GM19455 (cell line): ENCODE data around the gene C7orf25.
A peak's percentile ranks its signal among the peaks of the same experiment; 100 is the strongest.

Experiments used
- ATAC-seq: cut with Tn5 transposase; IDR thresholded peaks from one replicate; pipeline ENCODE4 v1.9.1; 2021; ENCODE audit not compliant: unreplicated experiment

C7orf25 gene

DNA sequence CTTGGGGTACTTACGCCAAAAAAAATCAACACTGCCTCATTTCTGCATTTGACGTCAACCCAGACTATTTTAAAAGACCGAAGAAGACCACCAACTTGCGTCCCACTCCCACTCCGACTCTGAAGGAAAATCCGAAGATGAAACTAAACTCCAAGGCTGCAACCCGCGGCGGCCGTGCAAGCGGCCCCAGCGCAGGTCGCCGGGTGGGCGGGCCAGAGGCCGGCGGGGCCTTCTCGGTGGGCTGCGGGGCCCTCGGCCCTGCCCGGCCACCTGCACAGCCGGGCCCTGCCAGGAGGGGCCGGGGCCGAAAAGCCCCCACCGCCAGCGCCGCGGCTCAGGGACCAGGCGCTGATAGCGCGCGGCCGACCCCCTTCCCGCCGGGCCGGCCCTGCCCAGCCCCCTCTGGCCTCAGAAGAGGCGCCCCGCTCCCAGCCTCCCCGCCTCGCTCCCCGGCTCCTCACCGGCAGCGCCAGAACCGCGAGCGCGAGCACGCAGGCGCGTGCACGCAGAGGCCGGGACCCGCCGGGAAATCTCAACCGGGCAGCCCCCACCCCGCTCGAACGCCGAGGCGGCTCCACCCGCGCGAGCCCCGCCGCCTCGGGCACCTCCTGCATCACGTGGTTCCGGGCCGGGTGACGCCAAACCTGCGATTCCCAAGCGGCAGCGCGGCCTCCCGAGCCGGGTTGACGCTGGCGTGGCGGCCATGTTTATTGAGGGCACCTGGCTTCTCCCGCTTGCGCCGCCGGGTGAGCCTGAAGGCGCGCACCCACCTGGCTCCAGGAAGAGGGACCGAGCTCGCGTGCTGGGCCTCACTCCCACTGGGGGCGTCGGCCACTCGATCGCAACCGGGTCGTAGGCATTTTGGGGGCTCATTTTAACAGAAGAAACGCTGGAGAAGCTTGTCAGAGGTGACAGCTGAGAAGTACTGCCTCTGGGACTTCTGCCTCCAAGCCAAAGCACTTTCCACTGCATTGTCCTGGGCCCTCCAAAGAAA is at the start of gene C7orf25:
Gene C7orf25, minus strand, starts transcription at position 617 of the 994 bp plus-strand sequence. CDS start 1,170 bp downstream, outside the sequence.
- ATAC-seq: peak; percentile 95

DNA sequence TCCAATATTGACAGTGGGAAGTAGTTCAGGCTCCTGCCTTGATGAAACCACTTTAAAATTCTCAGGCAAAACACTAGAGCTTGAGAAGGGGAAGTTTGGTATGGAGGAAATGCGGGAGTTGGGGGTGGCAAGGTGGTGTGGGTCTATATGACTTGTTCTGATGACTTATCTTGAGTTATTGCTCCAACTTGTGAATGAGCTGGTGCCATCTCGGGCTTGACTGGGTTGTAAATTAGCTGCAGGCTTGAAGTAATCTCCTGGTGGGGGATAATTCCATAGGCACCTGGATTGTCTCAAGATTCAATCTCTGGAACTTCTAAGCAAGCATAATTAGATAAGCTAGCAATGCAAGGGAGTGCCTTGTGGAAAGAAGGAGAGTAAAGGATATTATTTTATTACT is 49.3 kb upstream of the C7orf25 start:
- ATAC-seq: no peak

DNA sequence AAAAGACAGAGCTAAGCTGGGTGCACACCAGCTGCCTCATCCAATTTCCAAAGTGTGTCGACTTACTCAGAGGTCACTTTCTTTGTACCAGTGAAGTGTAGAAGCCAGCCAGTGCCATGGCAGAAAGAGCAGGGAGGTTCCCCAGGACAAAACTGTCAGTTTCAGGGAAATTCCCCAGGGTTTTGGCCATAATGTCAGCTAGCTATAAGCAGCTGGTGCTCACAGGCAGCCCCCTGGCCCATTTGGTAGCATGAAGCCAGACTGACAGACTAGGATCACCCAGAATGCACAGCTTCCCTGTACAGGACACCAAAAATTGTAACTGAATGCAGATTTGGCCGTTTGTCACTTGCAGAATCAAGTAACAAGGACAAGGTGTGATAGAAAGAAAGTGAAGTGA is 48.9 kb upstream of the C7orf25 start:
- ATAC-seq: no peak

GRCh38 chr7:42959549-42959948 is 47.7 kb upstream of the C7orf25 start:
- ATAC-seq: no peak

DNA sequence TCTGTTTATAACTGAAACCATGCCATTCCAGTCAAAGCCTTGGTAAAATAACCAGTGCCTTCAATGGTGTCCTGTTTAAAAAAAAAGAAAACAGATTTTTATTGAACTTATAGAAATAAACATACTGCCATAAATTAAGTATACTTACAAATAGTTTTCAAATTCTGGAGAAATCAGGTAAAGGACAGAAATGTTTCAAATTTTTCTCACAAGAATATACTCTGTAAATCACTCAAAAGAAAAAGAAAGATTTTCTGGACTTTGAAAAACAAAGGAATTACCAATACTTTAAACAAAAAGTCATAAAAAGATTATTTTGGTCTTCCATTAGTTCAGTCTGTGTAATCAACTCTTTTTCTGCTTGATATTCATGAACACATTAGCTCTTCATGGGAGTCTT is 44.2 kb upstream of the C7orf25 start:
- no peak for ATAC-seq

GRCh38 chr7:42953994-42954393 is 42.1 kb upstream of the C7orf25 start:
- ATAC-seq: no peak

DNA sequence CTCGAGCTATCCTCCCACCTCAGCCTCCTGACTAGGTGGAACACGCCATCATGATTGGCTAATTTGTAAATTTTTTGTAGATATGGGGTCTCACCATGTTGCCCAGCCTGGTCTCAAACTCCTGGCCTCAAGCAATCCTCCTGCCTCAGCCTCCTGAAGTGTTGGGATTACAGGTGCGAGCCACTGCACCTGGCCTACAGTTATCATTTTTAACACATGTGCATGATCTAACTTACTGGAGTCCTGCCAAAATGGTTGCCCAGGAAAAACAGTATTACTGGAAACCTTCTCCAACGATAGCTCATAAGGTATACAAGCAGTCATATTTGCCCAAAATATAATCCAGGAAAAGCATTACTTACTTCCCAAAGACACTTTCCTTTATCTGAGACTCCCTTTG is 40.5 kb upstream of the C7orf25 start:
- no peak for ATAC-seq

DNA sequence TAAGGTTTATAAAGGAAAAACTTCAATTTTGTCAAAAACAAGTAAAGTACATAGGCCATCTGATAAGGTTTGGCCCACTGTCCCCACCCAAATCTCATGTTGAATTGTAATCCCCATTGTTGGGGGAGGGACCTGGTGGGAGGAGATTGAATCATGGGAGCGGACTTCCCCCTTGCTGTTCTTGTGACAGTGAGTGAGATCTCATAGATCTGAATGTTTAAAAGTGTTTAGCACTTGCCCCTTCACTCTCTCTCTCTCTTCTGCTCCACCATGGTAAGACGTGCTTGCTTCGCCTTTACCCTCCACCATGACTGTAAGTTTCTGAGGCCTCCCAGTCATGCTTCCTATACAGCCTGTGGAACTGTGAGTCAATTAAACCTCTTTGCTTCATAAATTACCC is 38.5 kb upstream of the C7orf25 start:
- no peak for ATAC-seq

DNA sequence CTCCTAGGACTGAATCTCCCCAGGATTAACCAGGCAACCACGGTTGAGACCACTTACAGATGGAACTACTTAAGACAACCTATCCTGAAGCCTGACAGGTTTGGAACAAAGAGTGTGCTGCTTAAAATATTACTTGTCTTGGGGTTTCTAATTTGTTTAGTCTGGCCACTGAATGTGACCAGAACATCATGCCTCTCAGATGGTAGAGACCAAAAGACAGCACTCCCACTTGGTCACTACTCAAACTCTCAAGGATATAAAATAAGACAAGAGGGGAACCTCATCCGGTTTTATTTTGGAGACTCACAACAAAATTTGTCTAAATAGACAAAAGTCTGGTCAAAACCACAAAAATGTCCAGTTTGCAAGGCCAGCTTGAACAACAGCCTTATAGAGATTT is 35.7 kb upstream of the C7orf25 start:
- no peak for ATAC-seq

DNA sequence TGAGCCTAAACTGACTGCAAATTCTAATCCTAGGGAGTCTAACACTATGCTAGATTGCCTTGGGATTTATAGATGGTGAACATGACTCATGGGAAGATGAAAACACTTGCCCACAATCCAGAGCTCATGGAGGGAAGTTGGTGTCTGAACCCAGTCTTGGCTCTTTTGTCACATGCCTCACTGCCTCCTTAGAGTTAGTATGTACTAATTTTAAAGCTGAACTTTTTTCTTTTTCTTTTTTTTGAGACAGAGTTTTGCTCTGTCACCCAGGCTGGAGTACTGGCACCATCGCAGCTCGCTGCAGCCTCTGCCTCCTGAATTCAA is 34.7 kb upstream of the C7orf25 start:
- no peak for ATAC-seq

- peak; percentile 69 for ATAC-seq
Observed at GRCh38 chr7:42945821-42946626, 34.2 kb upstream of the C7orf25 start.

- peak; percentile 44 for ATAC-seq
Observed at GRCh38 chr7:42940985-42941847, 29.3 kb upstream of the C7orf25 start.

DNA sequence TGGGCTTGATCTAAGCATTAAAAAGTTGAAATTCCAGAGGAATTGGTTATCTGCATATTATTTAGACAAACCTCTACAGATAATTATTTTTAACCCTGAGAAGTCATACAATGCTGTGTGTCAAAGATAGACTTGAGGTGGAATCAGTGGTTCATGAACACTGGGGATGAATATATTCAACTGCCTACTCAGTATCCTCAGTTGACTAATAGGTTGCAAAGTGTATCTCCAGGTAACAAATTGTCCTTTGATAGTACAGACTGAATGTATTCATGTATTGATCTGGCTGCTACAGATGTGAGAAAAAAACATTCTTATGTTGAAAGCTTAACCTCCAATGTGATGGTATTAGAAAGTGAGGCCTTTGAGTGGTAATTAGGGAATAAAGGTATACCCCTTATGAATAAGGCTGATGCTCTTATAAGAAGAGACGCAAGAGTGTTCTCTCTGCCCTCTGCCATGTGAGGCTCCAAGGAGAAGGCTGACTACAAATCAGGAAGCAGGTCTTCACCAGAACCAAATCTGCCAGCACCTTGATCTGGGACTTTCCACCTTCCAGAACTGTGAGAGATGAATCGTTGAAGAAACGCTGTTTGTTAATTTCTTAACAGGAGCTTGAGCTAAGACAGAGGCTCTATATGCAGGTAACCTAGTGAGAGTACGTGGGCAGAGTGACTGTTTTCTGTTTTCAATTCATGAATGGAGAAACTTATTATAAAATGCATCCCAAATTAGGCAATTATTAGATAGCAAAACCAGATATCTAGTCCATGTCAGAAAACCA is 27.8 kb upstream of the C7orf25 start:
- ATAC-seq: no peak

- ATAC-seq: no peak
Observed at GRCh38 chr7:42935861-42936260, 24.0 kb upstream of the C7orf25 start.

DNA sequence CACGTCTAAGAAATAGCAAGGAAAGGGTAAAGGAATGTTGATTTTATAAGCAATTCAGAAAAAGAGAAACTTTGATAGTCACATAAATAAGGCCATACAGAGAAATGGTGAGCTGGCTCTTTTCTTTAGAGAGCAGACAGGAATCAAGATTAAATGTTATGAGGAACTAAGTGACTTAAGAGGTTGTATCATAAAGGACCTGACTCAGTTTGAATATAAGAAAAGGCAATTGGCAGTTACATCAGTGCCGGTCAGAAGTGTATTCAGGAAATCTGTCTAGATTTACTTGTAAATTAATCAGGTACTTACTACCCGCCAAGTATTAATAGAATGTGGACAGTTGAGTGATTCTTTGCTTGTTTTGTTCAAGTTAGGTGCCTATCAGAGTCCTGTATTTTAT is 22.4 kb upstream of the C7orf25 start:
- ATAC-seq: no peak

- ATAC-seq: no peak
Observed at GRCh38 chr7:42932811-42933591, 21.1 kb upstream of the C7orf25 start.

DNA sequence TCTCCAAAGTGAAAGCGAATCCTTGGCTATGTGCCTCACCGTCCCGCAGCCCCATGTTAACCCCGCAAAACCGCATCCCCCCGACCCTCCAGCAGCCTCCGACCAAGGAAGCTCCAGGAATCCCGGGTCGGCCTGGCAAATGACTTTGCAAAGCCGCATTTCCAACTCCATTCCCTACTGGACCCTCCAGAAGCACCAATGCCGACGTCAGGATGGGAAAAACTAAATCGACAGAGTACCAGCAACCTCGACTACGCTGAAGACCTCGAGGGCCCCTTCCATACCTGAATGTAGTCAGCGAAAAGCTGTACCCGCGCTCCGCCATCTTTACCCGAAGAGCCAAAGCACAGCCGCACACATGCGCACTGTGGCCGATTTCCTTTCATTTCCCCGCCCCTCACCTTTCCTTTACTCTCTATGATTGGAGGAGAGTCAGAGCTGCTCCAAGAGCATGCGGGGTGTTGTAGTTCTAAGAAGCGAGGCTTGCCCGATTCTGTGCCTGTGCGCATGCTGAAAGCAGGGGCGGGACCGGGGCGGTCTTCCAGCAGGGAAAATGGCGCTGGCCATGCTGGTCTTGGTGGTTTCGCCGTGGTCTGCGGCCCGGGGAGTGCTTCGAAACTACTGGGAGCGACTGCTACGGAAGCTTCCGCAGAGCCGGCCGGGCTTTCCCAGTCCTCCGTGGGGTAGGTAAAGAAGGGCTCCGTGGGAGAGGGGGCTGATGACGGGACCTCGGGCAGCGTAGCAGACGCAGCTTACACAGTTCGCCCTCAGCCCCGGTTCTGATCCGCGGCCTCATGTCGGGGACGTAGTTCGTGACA is 20.2 kb upstream of the C7orf25 start, which contains the start of the genes MRPL32 and PSMA2:
Gene MRPL32, plus strand, starts transcription at position 543 of the 818 bp plus-strand sequence. Its CDS starts 11 bp downstream, at position 554.
Gene PSMA2, minus strand, starts transcription at position 341 of the 818 bp plus-strand sequence. Its CDS starts 16 bp downstream, at position 325.
- ATAC-seq: peak; percentile 99

GRCh38 chr7:42931447-42931833 is 19.6 kb upstream of the C7orf25 start:
- ATAC-seq: no peak
